GM19438 (cell line): ENCODE data around the gene TAF1A.

Experiments used
- ATAC-seq: cut with Tn5 transposase; IDR thresholded peaks from one replicate; pipeline ENCODE4 v1.9.1; 2021; ENCODE audit warnings: low read depth; ENCODE audit not compliant: unreplicated experiment

Gene TAF1A

DNA sequence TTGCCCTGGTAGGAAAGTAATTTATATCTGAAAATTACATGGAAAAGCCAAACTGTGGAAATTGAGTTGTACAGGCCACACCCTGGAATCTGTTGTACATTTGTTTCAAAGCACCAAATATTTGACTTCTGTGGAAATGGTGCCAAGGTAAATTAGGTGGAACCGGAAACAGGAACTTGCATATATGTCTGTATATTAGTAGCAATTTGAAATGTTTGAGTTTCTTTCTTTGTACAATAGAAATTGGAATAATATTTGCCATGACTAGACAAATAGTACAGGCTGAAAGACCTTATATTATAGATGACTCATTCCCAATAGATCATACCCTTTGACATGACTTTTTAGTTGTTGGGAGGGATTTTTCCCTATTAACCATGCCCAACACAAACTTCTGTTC lies 10.5 kb upstream of the TAF1A start:
- ATAC-seq = no peak

DNA sequence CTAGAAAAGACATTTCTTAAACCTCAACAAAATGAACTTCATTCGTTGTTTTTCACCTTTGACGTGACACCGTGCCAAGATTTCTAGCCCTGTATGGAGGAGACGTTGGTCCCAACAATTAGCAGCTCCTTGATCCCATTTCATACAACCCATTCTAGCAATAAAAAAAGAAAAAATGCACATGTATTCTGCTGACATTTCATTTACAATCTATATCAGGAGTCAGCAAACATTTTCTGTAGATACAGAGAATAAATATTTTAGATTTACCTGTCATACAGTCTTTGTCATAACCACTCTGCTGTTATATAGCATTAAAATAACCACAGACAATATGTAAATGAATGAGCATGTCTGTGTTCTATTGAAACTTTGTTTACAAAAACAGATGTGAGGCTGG lies 7.0 kb upstream of the TAF1A start:
- no peak for ATAC-seq

DNA sequence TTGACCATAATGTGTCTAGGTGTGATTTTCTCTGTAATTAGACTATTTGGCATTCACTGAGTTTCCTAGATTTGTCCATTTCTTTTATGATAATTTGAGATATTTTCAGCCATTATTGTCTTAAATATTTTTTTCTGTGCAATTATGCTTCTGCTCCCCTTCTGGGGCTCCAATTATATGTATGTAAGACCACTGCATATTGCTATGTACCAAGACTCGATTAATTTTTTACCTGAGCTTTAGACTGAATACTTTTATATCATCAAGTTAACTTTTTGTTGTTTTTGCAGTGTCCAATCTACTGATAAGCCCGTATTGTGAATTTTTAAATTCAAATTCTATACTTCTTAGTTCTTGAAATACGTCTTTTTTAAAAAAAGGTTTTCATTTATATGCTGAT lies 5.1 kb upstream of the TAF1A start:
- ATAC-seq = no peak

DNA sequence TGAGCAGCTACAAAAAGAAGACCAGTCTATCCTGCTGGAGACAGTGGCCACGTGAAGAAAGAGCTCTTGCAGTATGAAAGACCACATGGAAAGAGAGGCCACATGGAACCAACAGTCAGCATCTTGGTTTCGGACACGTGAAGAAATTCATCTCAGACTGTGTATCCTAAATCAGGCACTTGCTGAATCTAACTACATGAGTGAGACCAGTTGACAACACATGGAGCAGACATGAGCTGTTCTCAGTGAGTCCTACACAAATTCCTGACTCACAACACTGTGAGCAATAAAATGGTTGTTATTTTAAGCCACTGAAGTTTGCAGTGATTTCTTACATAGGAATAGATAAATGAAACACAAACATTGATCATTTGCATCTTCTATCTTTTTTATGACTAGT lies 2.4 kb upstream of the TAF1A start:
- ATAC-seq = no peak

DNA sequence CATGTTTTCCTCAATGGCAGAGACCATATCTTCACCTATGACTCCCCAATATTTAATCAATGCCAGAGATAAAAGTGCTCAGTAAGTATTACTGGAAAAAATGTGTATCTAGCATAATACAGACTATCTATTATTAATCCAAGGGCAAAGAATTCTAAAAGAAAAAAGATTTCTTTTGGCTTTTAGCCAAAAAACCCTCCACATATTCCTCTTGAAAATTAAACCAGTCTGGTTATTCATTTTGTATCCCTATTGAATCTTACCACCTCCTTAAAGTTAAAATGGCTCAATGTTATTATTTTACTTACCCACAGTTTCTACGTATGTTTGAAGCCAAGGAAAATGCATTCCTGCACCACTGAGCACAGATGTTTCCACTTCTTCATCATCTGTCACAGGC lies 1.6 kb downstream of the TAF1A start:
- ATAC-seq = no peak

DNA sequence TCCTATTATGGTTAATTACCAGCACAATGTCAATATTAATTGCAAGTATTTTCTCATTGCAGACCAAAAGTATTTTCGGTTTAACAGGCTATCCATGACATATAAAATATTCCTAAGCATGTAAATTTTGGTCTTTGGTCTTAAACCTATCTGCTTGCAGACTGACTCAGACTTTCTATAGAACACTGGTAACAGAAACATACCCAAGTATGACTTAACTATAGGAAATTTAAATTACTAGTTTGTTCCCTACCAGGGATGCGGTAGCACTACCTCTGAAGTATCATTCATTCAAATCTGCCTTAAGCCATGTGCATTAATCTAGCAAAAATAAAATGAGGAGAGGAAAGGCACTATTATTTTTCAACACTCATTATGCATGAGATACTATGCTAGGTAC lies 2.9 kb downstream of the TAF1A start:
- no peak for ATAC-seq

DNA sequence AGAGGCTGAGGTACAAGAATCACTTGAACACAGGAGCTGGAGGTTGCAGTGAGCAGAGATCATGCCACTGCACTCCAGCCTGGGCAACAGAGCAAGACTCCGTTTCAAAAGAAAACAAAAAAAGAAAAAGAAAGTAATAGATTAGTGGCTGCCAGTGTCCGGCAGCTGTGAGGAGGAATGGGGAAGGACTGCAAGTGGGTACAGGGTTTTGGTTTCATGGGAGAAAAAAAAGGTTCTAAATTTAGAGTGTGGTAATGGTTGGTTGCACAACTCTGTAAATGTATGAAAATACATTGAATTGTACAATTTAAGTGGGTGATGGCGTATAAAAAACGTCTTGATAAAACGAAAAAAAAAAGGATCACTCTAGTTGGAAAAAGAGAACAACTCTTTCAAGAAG lies 6.7 kb downstream of the TAF1A start:
- peak; percentile 88 for ATAC-seq

DNA sequence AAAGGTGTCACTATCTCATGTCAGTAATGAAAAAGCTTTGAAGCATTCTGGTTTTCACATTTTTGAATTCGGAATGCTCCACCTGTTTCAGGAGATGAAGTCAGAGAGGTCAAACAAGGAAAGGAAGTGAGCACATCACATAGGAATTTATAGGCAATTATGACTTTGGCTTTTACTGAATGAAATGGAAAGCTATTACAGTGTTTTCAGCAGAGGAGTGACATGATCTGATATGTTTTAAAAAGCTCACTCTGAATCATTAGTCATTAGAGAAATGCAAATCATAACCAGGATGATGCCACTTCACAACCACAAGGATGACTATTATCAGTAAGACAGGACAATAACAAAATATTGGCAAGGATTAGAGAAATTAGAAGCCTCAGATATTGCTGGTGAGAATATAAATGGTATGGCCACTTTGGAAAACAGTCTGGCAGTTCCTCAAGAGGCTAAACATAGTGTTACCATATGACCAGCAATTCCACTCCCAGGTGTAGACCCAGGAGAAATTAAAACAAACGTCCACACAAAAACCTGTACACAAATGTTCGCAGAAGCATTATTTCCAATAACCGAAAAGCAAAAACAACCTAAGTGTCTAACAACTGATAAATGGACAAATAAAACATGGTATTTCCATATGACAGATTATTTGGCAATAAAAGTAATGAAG lies 7.5 kb downstream of the TAF1A start:
- no peak for ATAC-seq

DNA sequence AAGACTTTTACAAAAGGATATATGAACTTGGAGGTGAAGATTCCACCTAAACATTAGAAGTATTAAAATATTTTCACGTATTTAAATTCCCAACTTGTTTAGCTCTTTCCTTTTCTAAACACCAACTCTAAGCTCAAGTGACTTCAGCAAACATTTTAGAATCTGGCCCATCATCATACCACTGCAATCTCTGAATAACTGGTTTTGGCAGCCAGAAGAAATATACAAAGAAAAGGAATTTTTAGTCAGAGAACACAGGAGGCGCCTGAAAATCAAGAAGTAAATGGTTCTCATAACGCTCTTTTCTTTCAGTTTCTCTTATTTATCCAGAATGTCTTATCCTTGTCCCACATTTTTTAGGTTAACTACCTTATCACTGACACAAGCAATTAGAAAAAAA lies 10.4 kb downstream of the TAF1A start:
- ATAC-seq = no peak

DNA sequence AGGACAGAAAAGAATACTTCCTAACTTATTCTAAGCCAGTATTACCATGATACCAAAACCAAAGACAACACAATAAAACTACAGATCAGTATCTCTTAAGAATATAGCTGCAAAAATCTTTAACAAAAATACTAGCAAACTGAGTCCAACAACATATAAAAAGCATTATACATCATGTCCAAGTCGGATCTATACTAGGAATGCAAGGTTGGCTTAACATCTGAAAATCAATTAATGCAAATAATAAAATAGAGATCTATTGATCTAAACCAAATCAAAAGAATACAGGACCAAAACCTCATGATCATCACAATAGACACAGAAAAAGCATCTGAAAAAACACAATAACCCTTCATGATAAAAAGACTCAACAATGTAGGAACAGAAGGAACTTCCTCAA lies 18.9 kb downstream of the TAF1A start:
- ATAC-seq = no peak

DNA sequence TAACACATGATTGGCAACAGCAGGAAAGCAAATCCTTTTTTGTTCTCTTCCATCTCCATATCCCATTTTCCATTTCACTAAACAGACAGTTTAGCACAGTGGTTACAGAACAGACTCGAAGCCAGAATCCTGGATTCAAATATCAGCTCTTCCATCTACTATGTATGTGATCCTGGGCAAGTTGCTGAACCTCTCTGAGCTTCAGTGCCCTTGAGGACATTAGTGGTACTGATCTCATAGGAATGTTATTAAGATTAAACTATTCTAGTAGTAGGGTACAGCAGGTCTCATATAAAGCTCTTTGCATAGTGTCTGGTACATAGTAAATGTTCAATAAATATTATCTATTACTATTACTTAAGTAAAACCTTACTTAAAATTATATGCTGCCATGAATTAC lies 28.1 kb downstream of the TAF1A start:
- no peak for ATAC-seq

DNA sequence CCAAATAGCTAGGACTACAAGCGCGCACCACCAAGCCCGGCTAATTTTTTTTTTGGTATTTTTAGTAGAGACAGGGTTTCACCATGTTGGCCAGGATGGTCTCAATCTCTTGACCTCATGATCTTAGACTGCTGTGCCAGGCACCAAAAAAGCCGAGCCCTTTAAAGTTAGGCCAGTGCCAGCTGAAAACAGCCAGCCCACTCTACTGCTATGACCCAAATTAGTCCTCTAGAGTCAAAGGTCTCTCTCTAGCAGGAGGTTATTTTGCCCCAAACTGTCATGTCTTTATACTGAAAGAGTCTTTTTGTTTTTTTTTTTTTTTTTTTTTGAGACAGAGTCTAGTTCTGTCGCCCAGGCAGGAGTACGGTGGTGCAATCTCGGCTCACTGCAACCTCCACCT lies 32.2 kb downstream of the TAF1A start:
- no peak for ATAC-seq

DNA sequence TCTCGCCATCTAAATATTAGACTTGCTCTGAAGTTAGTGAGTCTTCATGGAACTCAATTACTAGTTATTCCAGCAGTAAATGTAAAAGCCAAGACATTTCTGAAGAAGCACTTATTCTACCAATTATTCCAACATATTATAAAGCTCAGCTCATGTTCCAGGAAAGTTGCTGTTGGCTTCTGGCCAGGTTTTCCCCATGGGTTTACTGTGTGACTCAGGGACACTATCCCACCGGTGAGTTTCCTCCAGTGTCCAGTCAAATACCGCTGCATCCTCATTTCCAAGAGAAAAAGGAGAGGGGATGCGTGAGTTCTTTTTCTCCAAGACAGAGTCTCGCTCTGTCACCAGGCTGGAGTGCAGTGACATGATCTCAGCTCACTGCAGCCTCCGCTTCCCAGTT lies 32.6 kb downstream of the TAF1A start:
- no peak for ATAC-seq

DNA sequence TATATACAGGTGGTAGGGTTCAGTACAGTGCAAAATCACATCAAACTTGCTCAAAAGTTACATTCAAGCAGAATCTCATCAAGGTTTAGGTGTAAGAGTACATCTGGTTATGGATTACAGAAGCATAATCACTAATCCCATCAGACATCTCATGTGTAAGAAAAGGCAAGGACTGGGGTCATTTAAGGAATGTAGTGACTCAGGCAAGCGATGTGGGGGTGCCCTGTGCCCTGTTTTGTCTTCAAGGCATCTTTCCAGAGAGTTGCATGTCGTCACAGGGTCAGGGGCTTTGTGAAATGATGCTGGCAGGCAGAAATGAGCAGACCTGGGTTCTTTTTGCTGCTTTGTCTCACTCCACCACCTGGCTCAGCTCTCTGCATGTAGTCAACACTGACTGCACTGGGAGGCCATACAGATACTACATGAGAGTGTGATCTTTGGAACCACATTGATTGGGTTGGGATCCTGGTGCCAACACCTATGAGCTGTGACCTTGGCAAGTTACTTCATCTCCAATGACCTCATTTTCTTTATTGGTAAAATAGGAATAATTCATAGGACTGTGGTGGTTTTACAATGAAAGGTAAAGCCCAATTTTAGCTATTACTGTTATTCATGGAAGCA lies 33.6 kb downstream of the TAF1A start:
- no peak for ATAC-seq

DNA sequence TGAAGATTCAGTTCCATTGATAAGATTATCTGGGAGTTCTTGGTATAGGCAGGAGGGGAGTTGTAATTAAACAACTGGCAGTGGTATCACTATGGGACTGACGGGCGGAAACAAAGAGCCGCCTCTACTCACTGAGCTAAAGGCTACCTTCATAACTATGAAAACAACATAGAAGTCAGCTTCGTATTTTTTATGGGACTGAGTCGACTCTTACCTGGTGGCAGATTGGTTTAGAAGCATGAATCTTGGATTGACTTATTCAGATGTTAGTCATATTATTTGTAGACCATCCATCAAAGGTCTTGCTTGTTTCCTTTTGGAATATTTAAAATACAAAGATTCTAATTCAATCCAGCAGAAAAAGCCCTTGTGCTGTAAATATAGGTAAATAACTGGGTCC lies 35.6 kb downstream of the TAF1A start:
- no peak for ATAC-seq

DNA sequence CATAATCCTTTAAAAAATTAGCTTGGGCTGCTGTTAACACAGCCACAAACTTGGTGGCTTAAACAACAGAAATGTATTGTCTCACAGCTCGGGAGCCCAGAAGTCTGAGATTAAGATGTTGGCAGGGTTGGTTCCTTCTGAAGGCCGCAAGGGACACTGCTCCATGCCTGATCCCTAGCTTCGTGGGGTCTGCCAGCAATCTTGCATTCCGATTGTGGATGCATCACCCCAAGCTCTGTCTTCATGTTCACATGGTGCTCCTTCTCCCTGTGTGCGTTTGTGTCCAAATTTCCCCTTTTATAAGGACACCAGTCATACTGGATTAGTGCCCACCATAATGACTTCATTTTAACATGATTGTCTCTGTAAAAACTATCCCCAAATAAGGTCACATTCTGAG lies 36.9 kb downstream of the TAF1A start:
- no peak for ATAC-seq

DNA sequence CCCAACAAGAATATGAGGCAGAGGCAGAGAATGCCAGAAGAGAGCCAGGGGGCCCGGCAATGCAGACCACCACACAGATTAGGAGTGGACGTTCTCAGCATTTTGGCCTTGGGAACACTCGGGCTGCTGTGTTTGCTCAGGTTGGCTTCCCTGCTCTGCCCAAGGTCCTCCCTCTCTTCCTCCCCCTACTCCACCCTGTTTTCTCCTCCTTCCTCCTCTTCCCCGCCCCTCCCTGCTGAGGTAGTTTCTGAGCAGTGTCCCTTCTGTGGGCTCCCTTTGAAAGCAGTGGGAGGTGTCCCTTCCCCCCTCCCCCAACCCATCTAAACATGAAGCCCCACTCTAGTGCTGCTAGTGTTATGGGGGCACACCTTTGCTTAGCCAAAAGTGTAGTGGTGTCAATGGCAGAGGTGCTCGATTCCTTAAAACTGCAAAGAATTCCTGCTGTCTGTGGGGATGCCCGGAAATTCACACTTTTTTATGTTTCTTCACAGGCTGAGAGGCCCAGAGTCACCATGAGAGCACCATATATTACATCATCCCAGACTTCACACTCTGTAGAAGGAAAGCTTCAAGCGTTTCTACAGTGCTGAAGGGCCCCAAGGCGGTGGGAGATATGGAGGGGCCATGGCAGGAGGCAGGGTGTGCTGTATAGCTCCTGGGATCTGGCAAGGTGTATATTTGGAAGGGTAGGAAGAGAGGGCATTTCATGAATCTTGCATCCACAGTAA lies 41.6 kb downstream of the TAF1A start, which contains the start of gene HHIPL2:
TSS of gene HHIPL2 (minus strand) at position 161 of the 728 bp plus-strand sequence. CDS start at position 101, 60 bp downstream.
- no peak for ATAC-seq

DNA sequence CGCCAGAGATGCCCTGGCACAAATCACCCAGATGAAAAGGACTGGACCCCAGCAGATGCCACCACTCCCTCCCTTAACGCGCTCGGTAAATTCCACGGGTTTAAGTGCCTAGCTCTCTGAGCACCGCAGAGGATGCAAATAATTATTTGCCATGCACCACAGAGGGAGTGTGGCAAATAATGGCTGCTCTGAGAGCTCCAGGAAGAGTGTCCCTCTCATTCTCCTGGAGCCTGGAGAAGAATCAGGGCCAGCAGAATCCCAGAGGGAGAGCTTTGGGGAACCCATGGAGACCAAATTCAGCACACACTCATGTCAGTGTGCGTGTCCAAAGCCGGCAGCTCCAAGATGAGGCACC lies 42.5 kb downstream of the TAF1A start:
- no peak for ATAC-seq

DNA sequence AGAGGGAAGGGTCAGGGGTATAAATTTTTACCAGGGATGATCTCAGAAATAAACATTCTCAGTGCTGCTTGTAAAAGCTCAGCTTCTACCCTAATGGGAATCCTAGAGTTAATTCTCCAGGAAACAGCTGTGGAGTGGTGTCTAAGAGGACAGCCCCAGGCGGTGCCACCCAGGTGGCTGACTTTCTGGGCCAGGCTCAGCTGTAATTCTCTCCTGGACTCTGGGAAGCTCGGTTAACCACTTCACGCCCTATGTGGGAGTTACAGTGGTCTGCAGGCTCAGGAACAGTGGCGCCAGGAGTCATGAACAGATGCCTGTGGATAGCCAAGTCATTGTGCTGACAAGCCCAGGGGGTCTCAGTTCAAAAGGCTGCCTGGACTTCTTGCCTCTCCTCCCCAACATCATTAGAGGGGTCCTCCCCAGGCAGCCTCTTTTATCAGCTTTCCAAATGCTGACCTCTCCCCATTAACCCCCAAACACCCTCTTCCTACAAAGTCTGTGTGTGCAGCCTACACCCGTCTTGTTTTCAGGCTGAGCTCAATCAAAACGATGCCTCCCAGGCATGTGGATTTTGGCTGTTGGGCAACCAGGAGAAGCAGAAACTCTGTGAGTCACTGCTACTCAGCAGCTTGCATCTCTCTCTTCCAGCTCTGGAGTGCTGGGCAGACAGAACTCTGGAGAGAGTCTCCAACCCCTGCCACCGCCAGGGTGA lies 43.0 kb downstream of the TAF1A start:
- no peak for ATAC-seq

DNA sequence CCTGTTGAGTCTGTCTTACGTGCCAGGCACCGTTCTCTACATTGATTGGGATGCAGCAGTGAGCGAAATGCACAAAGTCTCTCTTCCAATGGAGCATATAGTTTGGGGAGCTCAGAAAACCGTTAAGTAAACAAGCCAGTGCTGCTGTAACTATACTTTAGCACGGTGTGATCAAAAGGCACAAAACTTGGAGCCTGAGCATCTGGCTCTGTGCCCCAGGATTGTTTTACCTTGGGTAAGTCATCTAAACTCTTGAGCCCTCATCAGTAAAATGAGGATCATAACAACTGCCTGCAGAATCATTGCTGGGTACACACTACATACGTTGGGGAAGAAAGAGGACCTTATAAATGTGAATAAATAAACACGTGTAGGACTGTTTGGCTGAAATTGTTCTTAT lies 43.6 kb downstream of the TAF1A start:
- ATAC-seq = no peak

DNA sequence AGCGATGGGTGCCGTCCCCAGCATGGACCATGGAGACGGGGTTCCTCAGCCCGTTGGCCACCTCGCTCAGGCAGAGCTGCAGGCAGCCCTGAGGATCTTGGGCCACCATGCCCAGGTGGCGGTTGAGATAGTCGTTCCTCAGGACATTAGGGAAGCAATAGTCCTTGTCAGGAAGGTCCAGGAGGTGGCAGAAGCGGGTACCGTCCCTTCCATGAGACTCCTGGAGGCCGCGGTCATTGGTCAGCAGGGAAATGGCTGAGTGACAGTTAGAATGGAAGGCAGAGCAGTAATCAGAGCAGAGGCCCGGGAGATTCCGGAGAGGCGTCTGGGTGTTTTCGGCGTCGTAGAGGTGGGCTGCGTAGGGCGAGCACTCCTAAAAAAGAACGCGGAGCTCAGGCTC lies 45.9 kb downstream of the TAF1A start:
- no peak for ATAC-seq
